NT2/D1 (cell line): ENCODE measurements around the gene G3BP2.

Source experiments
- SUZ12 ChIP-seq: IDR thresholded peaks from 2 replicates; pipeline ENCODE4 v1.6.1; 2011; ENCODE audit not compliant: insufficient read length, insufficient read depth; ENCODE audit errors: extremely low read depth
- YY1 ChIP-seq: IDR thresholded peaks from 2 replicates; pipeline ENCODE4 v1.6.1; 2011; ENCODE audit not compliant: insufficient read length, insufficient read depth

DNA sequence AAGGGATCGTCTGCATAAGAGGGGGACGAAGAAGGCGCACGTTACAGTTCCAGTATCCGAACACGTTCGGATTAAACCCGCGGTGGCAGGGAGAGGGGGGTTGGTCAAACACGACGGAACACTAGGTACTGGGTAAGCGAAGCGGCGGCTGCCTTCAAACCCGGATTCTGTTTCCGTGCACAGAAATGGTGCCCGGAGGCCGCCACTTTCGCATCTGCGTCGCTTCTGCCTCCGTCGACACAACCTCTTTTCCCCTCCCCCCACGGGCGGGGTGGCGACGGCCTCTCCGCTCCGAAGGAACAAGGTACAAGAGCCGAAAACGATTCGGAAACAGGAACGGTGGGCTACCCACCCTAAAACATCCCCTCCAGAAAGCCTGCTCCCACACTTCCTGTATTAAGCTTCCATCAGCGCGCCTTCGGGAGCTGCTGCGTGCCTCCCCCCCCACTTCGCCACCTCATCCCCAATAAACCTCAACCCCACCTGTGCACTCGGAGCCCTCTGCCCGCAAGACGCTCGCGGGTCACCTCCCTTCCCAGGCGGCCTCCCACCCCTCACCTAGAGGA, 667 bp downstream of the G3BP2 start:
- TF ChIP-seq YY1: no peak
- TF ChIP-seq SUZ12: no peak
